HG02759 (cell line): ENCODE data around the gene ZNF184.

Experiments
- ATAC-seq: cut with Tn5 transposase; IDR thresholded peaks from one replicate; pipeline ENCODE4 v1.9.1; 2021; ENCODE audit warnings: mild to moderate bottlenecking, moderate library complexity; ENCODE audit not compliant: unreplicated experiment

The ZNF184 gene

GRCh38 chr6:27479319-27480182 lies 6.6 kb upstream of the ZNF184 start:
- ATAC-seq, result peak; percentile 70

GRCh38 chr6:27478706-27479318 lies 5.9 kb upstream of the ZNF184 start:
- ATAC-seq, result peak; percentile 76

- ATAC-seq, result peak; percentile 20
Observed at GRCh38 chr6:27478141-27478705, 5.3 kb upstream of the ZNF184 start.

GRCh38 chr6:27477318-27478013 lies 4.6 kb upstream of the ZNF184 start:
- ATAC-seq, result no peak

- no peak for ATAC-seq
Observed at GRCh38 chr6:27476090-27476489, 3.2 kb upstream of the ZNF184 start.

GRCh38 chr6:27474672-27475071 lies 1.8 kb upstream of the ZNF184 start:
- ATAC-seq, result no peak

- no peak for ATAC-seq
Observed at GRCh38 chr6:27474172-27474465, 1.2 kb upstream of the ZNF184 start.

GRCh38 chr6:27472182-27472616 lies 706 bp downstream of the ZNF184 start:
- ATAC-seq, result peak; percentile 33

- no peak for ATAC-seq
Observed at GRCh38 chr6:27471365-27472115, 1.4 kb downstream of the ZNF184 start.

- ATAC-seq, result no peak
Observed at GRCh38 chr6:27470023-27470422, 2.9 kb downstream of the ZNF184 start.

GRCh38 chr6:27468334-27468733 lies 4.6 kb downstream of the ZNF184 start:
- no peak for ATAC-seq

- ATAC-seq, result no peak
Observed at GRCh38 chr6:27452496-27452897, 20.4 kb downstream of the ZNF184 start.

GRCh38 chr6:27451660-27452390 lies 21.1 kb downstream of the ZNF184 start:
- no peak for ATAC-seq

- ATAC-seq, result no peak
Observed at GRCh38 chr6:27448456-27448855, 24.4 kb downstream of the ZNF184 start.

GRCh38 chr6:27442932-27443331 lies 30.0 kb downstream of the ZNF184 start:
- ATAC-seq, result no peak

- no peak for ATAC-seq
Observed at GRCh38 chr6:27441001-27441400, 31.9 kb downstream of the ZNF184 start.

- ATAC-seq, result no peak
Observed at GRCh38 chr6:27439371-27439770, 33.5 kb downstream of the ZNF184 start.

GRCh38 chr6:27433714-27434113 lies 39.2 kb downstream of the ZNF184 start:
- no peak for ATAC-seq

- ATAC-seq, result no peak
Observed at GRCh38 chr6:27428966-27429365, 43.9 kb downstream of the ZNF184 start.

- no peak for ATAC-seq
Observed at GRCh38 chr6:27428502-27428901, 44.4 kb downstream of the ZNF184 start.
